K562 (cell line): Measurements from ENCODE around the gene KCNT1. TPM values are rescaled to one million over a fixed set of nuclear protein-coding genes. Genes with fewer than 3 reads are reported as not detected.

Source experiments
- BDP1 ChIP-seq: IDR thresholded peaks from 3 replicates; pipeline ENCODE4 v1.6.1; 2011; ENCODE audit not compliant: insufficient read length, insufficient read depth
- ESRRA ChIP-seq: fragments of 450-650 bp; IDR thresholded peaks from 2 replicates; pipeline ENCODE4 v1.6.1; 2014; ENCODE audit warnings: low read depth, mild to moderate bottlenecking, moderate library complexity, borderline replicate concordance
- HNRNPUL1 ChIP-seq: fragments of 200-400 bp; formaldehyde crosslinking; IDR thresholded peaks from 2 replicates; pipeline ENCODE4 v1.6.1; 2017; ENCODE audit warnings: low read length
- ILK ChIP-seq: fragments of 450-650 bp; IDR thresholded peaks from 2 replicates; pipeline ENCODE4 v1.6.1; 2016; ENCODE audit warnings: missing genetic modification characterization, low read depth, mild to moderate bottlenecking, missing compliant biosample characterization, moderate library complexity, borderline replicate concordance
- MYBL2 ChIP-seq, 2 experiments: fragments of 450-650 bp in 1 of 2; sonication (generic) in 1 of 2; formaldehyde crosslinking in 1 of 2; IDR thresholded peaks; 2 replicates each; pipeline versions ENCODE4 v1.6.1 to v1.8.1; 2017 to 2022; ENCODE audit warnings: borderline replicate concordance in 1 of 2, inconsistent platforms in 1 of 2, low read depth in 1 of 2, mild to moderate bottlenecking in 1 of 2, missing genetic modification reagents in 1 of 2, moderate library complexity in 1 of 2
- NCOR1 ChIP-seq: fragments of 450-650 bp; IDR thresholded peaks from 2 replicates; pipeline ENCODE4 v1.6.1; 2016; ENCODE audit warnings: mild to moderate bottlenecking, moderate library complexity
- RBFOX2 ChIP-seq: fragments of 200-400 bp; formaldehyde crosslinking; IDR thresholded peaks from 2 replicates; pipeline ENCODE4 v1.6.1; 2017; ENCODE audit warnings: low read depth, mild to moderate bottlenecking, low read length, moderate library complexity
- SIN3B ChIP-seq: fragments of 450-650 bp; IDR thresholded peaks from 2 replicates; pipeline ENCODE4 v1.6.1; 2017; ENCODE audit warnings: low read depth, mild to moderate bottlenecking, moderate library complexity
- STAG1 ChIP-seq: sonication (generic); formaldehyde crosslinking; IDR thresholded peaks from 2 replicates; pipeline ENCODE4 v1.5.0; 2020; ENCODE audit warnings: missing genetic modification reagents, borderline replicate concordance
- TCFL5 ChIP-seq: fragments of 250-450 bp; sonication (Bioruptor Pico); conservative IDR thresholded peaks from 2 replicates; pipeline ENCODE4 v1.6.1; 2021; ENCODE audit warnings: mild to moderate bottlenecking, moderate library complexity, matching md5 sums
- ZNF407 ChIP-seq: fragments of 450-650 bp; IDR thresholded peaks from 2 replicates; pipeline ENCODE4 v1.6.1; 2016; ENCODE audit warnings: low read depth
- polyA plus RNA-seq, 8 experiments: library from polyadenylated mRNA; depleted of rRNA in 4 of 8; stranded (reverse) in 5 of 8; unstranded in 3 of 8; fragments of >200 nt; fragmentation: Nextera tagmentation in 2 of 8; fragmentation: Illumina TruSeq in 1 of 8; extraction: Ambion mirVana in 2 of 8; extraction: Trizol in 1 of 8; gene quantifications; 2 replicates each; pipeline versions ENCODE4 v1.2.1 to v1.2.3, GENCODE V29; 2011 to 2014; ENCODE audit warnings: inconsistent platforms in 1 of 8, missing spikeins in 1 of 8
- total RNA-seq, 7 experiments: library from RNA; depleted of rRNA in 6 of 7; stranded (reverse); fragments of >200 nt in 6 of 7; fragmentation: Illumina TruSeq in 2 of 7; extraction: Trizol in 2 of 7; gene quantifications; 2 replicates each; pipeline versions ENCODE4 v1.2.1 to v1.2.3, GENCODE V29; 2011 to 2021; ENCODE audit warnings: low replicate concordance in 1 of 7
- TF ChIP-seq, protein P1 (sequence below): fragments of 450-650 bp; formaldehyde crosslinking; IDR thresholded peaks from 2 replicates; pipeline ENCODE4 v1.4.0; 2020; ENCODE audit warnings: mild to moderate bottlenecking, moderate library complexity

KCNT1 gene
- total and polyA plus RNA-seq, 9 of the 15 experiments (the other 6 are each of a cell fraction or from before 2014, with no cell fraction given) = 0.05 TPM; not detected in 8

- TF ChIP-seq ZNF407 = no peak
- no peak for TF ChIP-seq ESRRA
- TF ChIP-seq RBFOX2 = no peak
- TF ChIP-seq STAG1 (CRISPR knock-in tag) = no peak
- no peak for TF ChIP-seq ILK (tag)
- no peak for TF ChIP-seq MYBL2 (IDR thresholded peaks at IDR 0.05; ENCODE audit: low read depth)
- TF ChIP-seq MYBL2 (CRISPR knock-in tag; IDR thresholded peaks at IDR 0.05; ENCODE audit: borderline replicate concordance) = no peak
- no peak for TF ChIP-seq NCOR1
- no peak for TF ChIP-seq BDP1
- no peak for TF ChIP-seq HNRNPUL1
- TF ChIP-seq SIN3B = no peak
- TF ChIP-seq TCFL5 (CRISPR knock-in tag) = no peak
- TF ChIP-seq, protein P1, sequence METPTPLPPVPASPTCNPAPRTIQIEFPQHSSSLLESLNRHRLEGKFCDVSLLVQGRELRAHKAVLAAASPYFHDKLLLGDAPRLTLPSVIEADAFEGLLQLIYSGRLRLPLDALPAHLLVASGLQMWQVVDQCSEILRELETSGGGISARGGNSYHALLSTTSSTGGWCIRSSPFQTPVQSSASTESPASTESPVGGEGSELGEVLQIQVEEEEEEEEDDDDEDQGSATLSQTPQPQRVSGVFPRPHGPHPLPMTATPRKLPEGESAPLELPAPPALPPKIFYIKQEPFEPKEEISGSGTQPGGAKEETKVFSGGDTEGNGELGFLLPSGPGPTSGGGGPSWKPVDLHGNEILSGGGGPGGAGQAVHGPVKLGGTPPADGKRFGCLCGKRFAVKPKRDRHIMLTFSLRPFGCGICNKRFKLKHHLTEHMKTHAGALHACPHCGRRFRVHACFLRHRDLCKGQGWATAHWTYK (CRISPR knock-in tag) = no peak
These were observed 13.1 kb downstream of the KCNT1 start (continued) for GRCh38 chr9:135715056-135715595.
